ENCODE data around the gene CYFIP1.

- TF ChIP-seq POLR2A (IDR thresholded peaks at IDR 0.05), result no peak
- no peak for TF ChIP-seq CTCF (IDR thresholded peaks at IDR 0.05)
These were observed 37.8 kb downstream of the CYFIP1 start for GRCh38 chr15:22942306-22942855.

All from testis (tissue), 2 donors.